ENCODE data around the gene IL17REL. TPM values are rescaled to one million over a fixed set of nuclear protein-coding genes. Genes with fewer than 3 reads are reported as not detected.

Gene IL17REL
- total and polyA plus RNA-seq, 2 of the 13 experiments (the other 11 are each of a cell fraction or from before 2014, with no cell fraction given): not detected

GRCh38 chr22:49946612-49947295, 65.8 kb downstream of the IL17REL start (continued):
- TF ChIP-seq RNF219 (CRISPR knock-in tag; IDR thresholded peaks at IDR 0.05): no peak
- no peak for TF ChIP-seq FOXK2 (IDR thresholded peaks at IDR 0.05)
- TF ChIP-seq ZNF432 (CRISPR knock-in tag; IDR thresholded peaks at IDR 0.05; ENCODE audit: borderline replicate concordance): no peak
- TF ChIP-seq FOXM1 (CRISPR knock-in tag; IDR thresholded peaks at IDR 0.05): no peak
- TF ChIP-seq ZHX1 (CRISPR knock-in tag; IDR thresholded peaks at IDR 0.05; ENCODE audit: low read depth): no peak
- no peak for TF ChIP-seq GLI4 (CRISPR knock-in tag; IDR thresholded peaks at IDR 0.05; ENCODE audit: borderline replicate concordance)
- no peak for TF ChIP-seq GATAD1 (CRISPR knock-in tag; IDR thresholded peaks at IDR 0.05)
- no peak for TF ChIP-seq ZNF607 (CRISPR knock-in tag; IDR thresholded peaks at IDR 0.05; ENCODE audit: borderline replicate concordance)
- 0 out of 2 replicates have a peak, but pooled peaks have one; percentile 29 for TF ChIP-seq GABPB1 (CRISPR knock-in tag; IDR thresholded peaks at IDR 0.05)
- no peak for TF ChIP-seq SIX1 (CRISPR knock-in tag; IDR thresholded peaks at IDR 0.05; ENCODE audit: borderline replicate concordance)
- no peak for TF ChIP-seq ATF1 (CRISPR knock-in tag; IDR thresholded peaks at IDR 0.05)
- no peak for TF ChIP-seq ZNF17 (CRISPR knock-in tag; IDR thresholded peaks at IDR 0.05)
- TF ChIP-seq ZNF567 (CRISPR knock-in tag; IDR thresholded peaks at IDR 0.05; ENCODE audit: borderline replicate concordance): 0 out of 2 replicates have a peak, but pooled peaks have one; percentile 61
- no peak for TF ChIP-seq ZNF724P (CRISPR knock-in tag; IDR thresholded peaks at IDR 0.05; ENCODE audit: borderline replicate concordance)
- no peak for TF ChIP-seq KLF6 (CRISPR knock-in tag; IDR thresholded peaks at IDR 0.05)
- no peak for TF ChIP-seq ZNF333 (CRISPR knock-in tag; IDR thresholded peaks at IDR 0.05; ENCODE audit: borderline replicate concordance)
- TF ChIP-seq ARID2 (CRISPR knock-in tag; IDR thresholded peaks at IDR 0.05; ENCODE audit: borderline replicate concordance): no peak
- TF ChIP-seq PAF1 (CRISPR knock-in tag; IDR thresholded peaks at IDR 0.05): no peak
- TF ChIP-seq NRL (CRISPR knock-in tag; IDR thresholded peaks at IDR 0.05; ENCODE audit: borderline replicate concordance): no peak; the same call in 1 of the 2 replicates
- TF ChIP-seq, protein P1, sequence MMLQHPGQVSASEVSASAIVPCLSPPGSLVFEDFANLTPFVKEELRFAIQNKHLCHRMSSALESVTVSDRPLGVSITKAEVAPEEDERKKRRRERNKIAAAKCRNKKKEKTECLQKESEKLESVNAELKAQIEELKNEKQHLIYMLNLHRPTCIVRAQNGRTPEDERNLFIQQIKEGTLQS (CRISPR knock-in tag; IDR thresholded peaks at IDR 0.05): no peak
- no peak for TF ChIP-seq ZNF678 (CRISPR knock-in tag; IDR thresholded peaks at IDR 0.05)
- no peak; the same call in 1 of the 2 replicates for TF ChIP-seq ATF7-NPFF (CRISPR knock-in tag; IDR thresholded peaks at IDR 0.05; ENCODE audit: low read depth)
- peak; percentile 33; the same call in 1 of the 2 replicates for TF ChIP-seq KMT2B (CRISPR knock-in tag; IDR thresholded peaks at IDR 0.05)
- no peak for TF ChIP-seq ZNF639 (CRISPR knock-in tag; conservative IDR thresholded peaks at IDR 0.05)
- TF ChIP-seq ZNF230 (CRISPR knock-in tag; IDR thresholded peaks at IDR 0.05): no peak
- no peak for TF ChIP-seq ZNF20 (CRISPR knock-in tag; IDR thresholded peaks at IDR 0.05)

All from HepG2 (cell line).